ENCODE results near the gene FN3KRP.

FN3KRP gene

GRCh38 chr17:82681547-82681946 lies 35.0 kb upstream of the FN3KRP start:
- no peak overlapping the region for H3K9ac ChIP-seq (ENCODE audit: low read depth, low read length)
- no peaks in the 10 kb centered on the region for H3K4me1 ChIP-seq (ENCODE audit: insufficient read depth, low read length)
- peaks cover 10% of the 10 kb centered on the region for H3K9me3 ChIP-seq (ENCODE audit: control insufficient read depth, insufficient read depth, low read length)
- H3K36me3 ChIP-seq (ENCODE audit: insufficient read depth, low read length): no peaks in the 10 kb centered on the region

GRCh38 chr17:82683534-82683933 lies 33.0 kb upstream of the FN3KRP start:
- H3K4me1 ChIP-seq (ENCODE audit: insufficient read depth, low read length): no peaks in the 10 kb centered on the region
- no peak overlapping the region for H3K9ac ChIP-seq (ENCODE audit: low read depth, low read length)

GRCh38 chr17:82684228-82684841 lies 32.2 kb upstream of the FN3KRP start:
- no peaks in the 10 kb centered on the region for H3K4me1 ChIP-seq (ENCODE audit: insufficient read depth, low read length)
- H3K9me3 ChIP-seq (ENCODE audit: control insufficient read depth, insufficient read depth, low read length): peaks cover 10% of the 10 kb centered on the region
- H3K9ac ChIP-seq (ENCODE audit: low read depth, low read length): no peak overlapping the region
- no peaks in the 10 kb centered on the region for H3K36me3 ChIP-seq (ENCODE audit: insufficient read depth, low read length)

More at GRCh38 chr17:82683534-82683933, 33.0 kb upstream of the FN3KRP start:
- Histone ChIP-seq H3K36me3 (ENCODE audit: insufficient read depth, low read length) (no peaks in the 10 kb centered on the region), H3K9me3 (ENCODE audit: control insufficient read depth, insufficient read depth, low read length) (peaks cover 10% of the 10 kb centered on the region)

- Histone ChIP-seq H3K9me3 (ENCODE audit: control insufficient read depth, insufficient read depth, low read length) (peaks cover 10% of the 10 kb centered on the region), H3K36me3 (ENCODE audit: insufficient read depth, low read length) (no peaks in the 10 kb centered on the region), H3K9ac (ENCODE audit: low read depth, low read length) (no peak overlapping the region), H3K4me1 (ENCODE audit: insufficient read depth, low read length) (no peaks in the 10 kb centered on the region)
These were observed 31.2 kb upstream of the FN3KRP start for GRCh38 chr17:82685291-82685690.

GRCh38 chr17:82686366-82687324 lies 29.9 kb upstream of the FN3KRP start:
- H3K9ac ChIP-seq (ENCODE audit: low read depth, low read length): no peak overlapping the region
- no peaks in the 10 kb centered on the region for H3K4me1 ChIP-seq (ENCODE audit: insufficient read depth, low read length)
- H3K9me3 ChIP-seq (ENCODE audit: control insufficient read depth, insufficient read depth, low read length): peaks cover 6% of the 10 kb centered on the region
- H3K36me3 ChIP-seq (ENCODE audit: insufficient read depth, low read length): no peaks in the 10 kb centered on the region

- Histone ChIP-seq H3K9ac (ENCODE audit: low read depth, low read length) (no peak overlapping the region), H3K4me1 (ENCODE audit: insufficient read depth, low read length) (no peaks in the 10 kb centered on the region), H3K9me3 (ENCODE audit: control insufficient read depth, insufficient read depth, low read length) (no peaks in the 10 kb centered on the region), H3K36me3 (ENCODE audit: insufficient read depth, low read length) (no peaks in the 10 kb centered on the region)
These were observed 29.1 kb upstream of the FN3KRP start for GRCh38 chr17:82687375-82687861.

GRCh38 chr17:82687871-82688270 lies 28.6 kb upstream of the FN3KRP start:
- Histone ChIP-seq H3K9me3 (ENCODE audit: control insufficient read depth, insufficient read depth, low read length) (no peaks in the 10 kb centered on the region), H3K4me1 (ENCODE audit: insufficient read depth, low read length) (no peaks in the 10 kb centered on the region), H3K36me3 (ENCODE audit: insufficient read depth, low read length) (no peaks in the 10 kb centered on the region), H3K9ac (ENCODE audit: low read depth, low read length) (no peak overlapping the region)

- no peaks in the 10 kb centered on the region for H3K9me3 ChIP-seq (ENCODE audit: control insufficient read depth, insufficient read depth, low read length)
- H3K36me3 ChIP-seq (ENCODE audit: insufficient read depth, low read length): no peaks in the 10 kb centered on the region
- H3K9ac ChIP-seq (ENCODE audit: low read depth, low read length): no peak overlapping the region
- H3K4me1 ChIP-seq (ENCODE audit: insufficient read depth, low read length): no peaks in the 10 kb centered on the region
These were observed 27.4 kb upstream of the FN3KRP start for GRCh38 chr17:82689077-82689476.

GRCh38 chr17:82690786-82691489 lies 25.6 kb upstream of the FN3KRP start:
- no peak overlapping the region for H3K9ac ChIP-seq (ENCODE audit: low read depth, low read length)
- H3K36me3 ChIP-seq (ENCODE audit: insufficient read depth, low read length): no peaks in the 10 kb centered on the region
- no peaks in the 10 kb centered on the region for H3K4me1 ChIP-seq (ENCODE audit: insufficient read depth, low read length)
- H3K9me3 ChIP-seq (ENCODE audit: control insufficient read depth, insufficient read depth, low read length): peaks cover 6% of the 10 kb centered on the region; the same call in 1 of the 2 replicates

GRCh38 chr17:82691714-82692113 lies 24.8 kb upstream of the FN3KRP start:
- no peak overlapping the region for H3K9ac ChIP-seq (ENCODE audit: low read depth, low read length)
- H3K36me3 ChIP-seq (ENCODE audit: insufficient read depth, low read length): no peaks in the 10 kb centered on the region

GRCh38 chr17:82692268-82692667 lies 24.2 kb upstream of the FN3KRP start:
- Histone ChIP-seq H3K9ac (ENCODE audit: low read depth, low read length) (no peak overlapping the region), H3K36me3 (ENCODE audit: insufficient read depth, low read length) (no peaks in the 10 kb centered on the region), H3K9me3 (ENCODE audit: control insufficient read depth, insufficient read depth, low read length) (peaks cover 6% of the 10 kb centered on the region; the same call in 1 of the 2 replicates), H3K4me1 (ENCODE audit: insufficient read depth, low read length) (no peaks in the 10 kb centered on the region)

More at GRCh38 chr17:82691714-82692113, 24.8 kb upstream of the FN3KRP start:
- H3K9me3 ChIP-seq (ENCODE audit: control insufficient read depth, insufficient read depth, low read length): peaks cover 6% of the 10 kb centered on the region; the same call in 1 of the 2 replicates
- no peaks in the 10 kb centered on the region for H3K4me1 ChIP-seq (ENCODE audit: insufficient read depth, low read length)

- peaks cover 6% of the 10 kb centered on the region; the same call in 1 of the 2 replicates for H3K9me3 ChIP-seq (ENCODE audit: control insufficient read depth, insufficient read depth, low read length)
- no peaks in the 10 kb centered on the region for H3K36me3 ChIP-seq (ENCODE audit: insufficient read depth, low read length)
- no peaks in the 10 kb centered on the region for H3K4me1 ChIP-seq (ENCODE audit: insufficient read depth, low read length)
- no peak overlapping the region for H3K9ac ChIP-seq (ENCODE audit: low read depth, low read length)
These were observed 23.2 kb upstream of the FN3KRP start for GRCh38 chr17:82693168-82693867.

- peaks cover 6% of the 10 kb centered on the region; the same call in 1 of the 2 replicates for H3K9me3 ChIP-seq (ENCODE audit: control insufficient read depth, insufficient read depth, low read length)
- H3K36me3 ChIP-seq (ENCODE audit: insufficient read depth, low read length): no peaks in the 10 kb centered on the region
- H3K4me1 ChIP-seq (ENCODE audit: insufficient read depth, low read length): no peaks in the 10 kb centered on the region
- H3K9ac ChIP-seq (ENCODE audit: low read depth, low read length): no peak overlapping the region
These were observed 21.9 kb upstream of the FN3KRP start for GRCh38 chr17:82694647-82695046.

- Histone ChIP-seq H3K9ac (ENCODE audit: low read depth, low read length) (no peak overlapping the region), H3K36me3 (ENCODE audit: insufficient read depth, low read length) (no peaks in the 10 kb centered on the region), H3K4me1 (ENCODE audit: insufficient read depth, low read length) (no peaks in the 10 kb centered on the region), H3K9me3 (ENCODE audit: control insufficient read depth, insufficient read depth, low read length) (peaks cover 6% of the 10 kb centered on the region; the same call in 1 of the 2 replicates)
These were observed 20.2 kb upstream of the FN3KRP start for GRCh38 chr17:82696259-82696658.

Measured in ES-I3 (cell line).